NB4 (cell line): ENCODE results near the gene RFTN2.

Source experiments
- DNase-seq: peaks from one replicate; pipeline ENCODE4 v3.0.0; 2010; ENCODE audit warnings: low read depth
- H3K4me3 ChIP-seq: one replicate; pipeline ENCODE4 v1.5.1; 2011; ENCODE audit warnings: mild to moderate bottlenecking, low read depth, low read length, moderate library complexity
- CTCF ChIP-seq: IDR thresholded peaks from one replicate; pipeline ENCODE4 v1.5.1; 2012; ENCODE audit warnings: low read depth, low read length
- MAX ChIP-seq: IDR thresholded peaks from 2 replicates; pipeline ENCODE4 v1.6.1; 2011; ENCODE audit warnings: low read depth, low read length
- MYC ChIP-seq: IDR thresholded peaks from 2 replicates; pipeline ENCODE4 v1.6.1; 2011; ENCODE audit warnings: low read depth, low read length
- POLR2A ChIP-seq: IDR thresholded peaks from 2 replicates; pipeline ENCODE4 v1.6.1; 2011; ENCODE audit warnings: mild to moderate bottlenecking; ENCODE audit not compliant: insufficient read length; ENCODE audit errors: extremely low read depth

Gene RFTN2

GRCh38 chr2:197675711-197676188 lies 363 bp upstream of the RFTN2 start:
- no peak for DNase-seq
- TF ChIP-seq POLR2A (no peak), MAX (no peak), MYC (no peak), CTCF (no peak)
- no peak overlapping the region for H3K4me3 ChIP-seq

DNA sequence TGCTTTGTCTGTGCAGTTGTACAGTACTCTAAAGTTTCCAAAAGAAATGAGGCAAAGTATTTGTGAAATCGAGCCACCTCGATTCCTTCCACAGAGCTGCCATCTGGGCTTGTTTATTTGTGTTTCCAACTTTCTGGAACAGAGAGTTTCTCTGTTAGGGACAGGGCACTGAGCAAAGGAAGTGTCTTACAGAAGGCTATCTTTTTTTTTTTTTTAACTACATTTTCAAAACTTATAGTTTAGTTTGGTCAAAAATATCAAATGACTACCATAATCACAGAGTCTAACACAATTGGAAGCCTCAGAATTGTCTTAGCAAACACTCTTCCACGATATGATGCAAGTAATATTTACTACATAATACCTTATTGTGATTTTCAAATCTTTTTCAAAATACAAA lies 796 bp downstream of the RFTN2 start:
- DNase-seq, result no peak
- TF ChIP-seq MAX, result no peak
- no peak for TF ChIP-seq CTCF
- TF ChIP-seq MYC, result no peak
- TF ChIP-seq POLR2A, result no peak
- H3K4me3 ChIP-seq, result no peak overlapping the region

- no peak overlapping the region for H3K4me3 ChIP-seq
- no peak for DNase-seq
Measured at GRCh38 chr2:197674060-197674459, 1.3 kb downstream of the RFTN2 start.

DNA sequence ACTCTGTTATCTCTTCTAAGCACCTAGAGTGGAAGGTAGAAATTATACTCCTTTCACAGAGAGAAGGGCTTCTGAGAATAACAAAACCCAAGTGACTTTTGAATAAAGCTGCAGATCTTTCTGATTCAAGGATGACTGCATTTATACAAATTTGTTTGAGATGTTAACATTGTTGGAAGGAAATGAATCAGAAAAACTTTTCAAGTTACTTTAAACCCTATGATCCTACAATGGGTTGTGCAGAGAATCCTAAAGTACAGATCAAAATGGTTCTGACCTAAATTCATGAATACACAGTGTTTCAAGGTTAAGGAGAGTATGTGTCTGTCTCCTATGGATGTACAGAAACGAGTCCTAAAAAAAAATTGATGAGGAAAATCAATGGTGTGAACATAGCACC lies 1.8 kb downstream of the RFTN2 start:
- no peak for TF ChIP-seq POLR2A
- TF ChIP-seq CTCF, result no peak
- TF ChIP-seq MYC, result no peak
- no peak for TF ChIP-seq MAX
- no peak overlapping the region for H3K4me3 ChIP-seq
- DNase-seq, result no peak

More at GRCh38 chr2:197674060-197674459, 1.3 kb downstream of the RFTN2 start:
- TF ChIP-seq CTCF, result no peak
- TF ChIP-seq MAX, result no peak
- TF ChIP-seq MYC, result no peak
- no peak for TF ChIP-seq POLR2A

GRCh38 chr2:197673106-197673505 lies 2.3 kb downstream of the RFTN2 start:
- no peak overlapping the region for H3K4me3 ChIP-seq

More at GRCh38 chr2:197673106-197673505, 2.3 kb downstream of the RFTN2 start:
- no peak for TF ChIP-seq POLR2A
- TF ChIP-seq MAX, result no peak
- no peak for TF ChIP-seq CTCF
- no peak for TF ChIP-seq MYC
- DNase-seq, result no peak
